Endothelial cell (in vitro differentiated cells): ENCODE data around the gene UBA52. TPM values are rescaled to one million over a fixed set of nuclear protein-coding genes. Genes with fewer than 3 reads are reported as not detected.
A peak's percentile ranks its signal among the peaks of the same experiment; 100 is the strongest.

ENCODE experiments used
- DNase-seq: peaks from one replicate; pipeline ENCODE4 v3.0.0; 2021; ENCODE audit warnings: low spot score
- H3K27ac Mint-ChIP-seq: one replicate; pipeline ENCODE4 v1.8.0; 2021; ENCODE audit warnings: mixed read lengths, inconsistent platforms; ENCODE audit not compliant: unreplicated experiment
- H3K27me3 Mint-ChIP-seq: one replicate; pipeline ENCODE4 v1.8.0; 2021; ENCODE audit warnings: mild to moderate bottlenecking, moderate library complexity, mixed read lengths, inconsistent platforms; ENCODE audit not compliant: unreplicated experiment
- H3K36me3 Mint-ChIP-seq: one replicate; pipeline ENCODE4 v1.8.0; 2021; ENCODE audit warnings: mild to moderate bottlenecking, low read depth, mixed read lengths, inconsistent platforms; ENCODE audit not compliant: unreplicated experiment
- H3K4me1 Mint-ChIP-seq: one replicate; pipeline ENCODE4 v1.8.0; 2021; ENCODE audit warnings: mild to moderate bottlenecking, mixed read lengths, inconsistent platforms; ENCODE audit not compliant: unreplicated experiment
- H3K4me3 Mint-ChIP-seq: one replicate; pipeline ENCODE4 v1.8.0; 2021; ENCODE audit warnings: mild to moderate bottlenecking, mixed read lengths, inconsistent platforms; ENCODE audit not compliant: unreplicated experiment
- H3K9me3 Mint-ChIP-seq: one replicate; pipeline ENCODE4 v1.8.0; 2021; ENCODE audit warnings: mixed read lengths, inconsistent platforms; ENCODE audit not compliant: unreplicated experiment
- total RNA-seq: library from RNA; stranded (reverse); fragmentation: NEBNext Ultra II Directional; extraction: Animal tissue kit (Norgen Biotek cat#: 25700); gene quantifications from one replicate; pipeline ENCODE4 v1.2.1, GENCODE V29; 2021; ENCODE audit not compliant: unreplicated experiment
- TF ChIP-seq, protein P1 (sequence below): fragments of 200-600 bp; sonication (generic); IDR thresholded peaks from one replicate; pipeline ENCODE4 v1.5.0; 2021; ENCODE audit warnings: antibody characterized with exemption; ENCODE audit not compliant: unreplicated experiment

The UBA52 gene
- total RNA-seq, 1 donor from 2014 or later, result 1,465 TPM

DNA sequence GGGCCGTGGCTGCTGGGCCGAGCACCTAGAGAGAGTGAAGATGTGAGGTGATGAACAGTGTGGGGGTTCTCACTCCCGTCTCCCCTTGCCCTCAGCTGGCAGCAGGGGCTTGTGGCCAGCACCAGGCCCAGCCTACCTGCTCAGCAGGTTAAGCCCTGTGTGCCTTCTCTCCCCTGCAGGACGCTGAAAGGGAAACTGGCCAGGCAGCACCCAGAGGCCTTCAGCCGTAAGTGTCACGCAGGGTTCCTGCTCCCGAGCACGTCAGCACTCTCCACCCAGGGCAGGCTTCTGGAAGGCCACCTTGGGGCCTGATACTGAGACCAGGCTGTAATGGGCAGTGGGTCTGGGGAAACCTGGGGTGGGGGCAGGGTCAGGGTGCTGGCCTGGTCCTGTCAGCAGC is 4.7 kb upstream of the UBA52 start:
- H3K4me3 Mint-ChIP-seq, result no peak overlapping the region
- TF ChIP-seq, protein P1, sequence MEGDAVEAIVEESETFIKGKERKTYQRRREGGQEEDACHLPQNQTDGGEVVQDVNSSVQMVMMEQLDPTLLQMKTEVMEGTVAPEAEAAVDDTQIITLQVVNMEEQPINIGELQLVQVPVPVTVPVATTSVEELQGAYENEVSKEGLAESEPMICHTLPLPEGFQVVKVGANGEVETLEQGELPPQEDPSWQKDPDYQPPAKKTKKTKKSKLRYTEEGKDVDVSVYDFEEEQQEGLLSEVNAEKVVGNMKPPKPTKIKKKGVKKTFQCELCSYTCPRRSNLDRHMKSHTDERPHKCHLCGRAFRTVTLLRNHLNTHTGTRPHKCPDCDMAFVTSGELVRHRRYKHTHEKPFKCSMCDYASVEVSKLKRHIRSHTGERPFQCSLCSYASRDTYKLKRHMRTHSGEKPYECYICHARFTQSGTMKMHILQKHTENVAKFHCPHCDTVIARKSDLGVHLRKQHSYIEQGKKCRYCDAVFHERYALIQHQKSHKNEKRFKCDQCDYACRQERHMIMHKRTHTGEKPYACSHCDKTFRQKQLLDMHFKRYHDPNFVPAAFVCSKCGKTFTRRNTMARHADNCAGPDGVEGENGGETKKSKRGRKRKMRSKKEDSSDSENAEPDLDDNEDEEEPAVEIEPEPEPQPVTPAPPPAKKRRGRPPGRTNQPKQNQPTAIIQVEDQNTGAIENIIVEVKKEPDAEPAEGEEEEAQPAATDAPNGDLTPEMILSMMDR, result no peak
- H3K4me1 Mint-ChIP-seq, result no peaks in the 10 kb centered on the region
- no peak for DNase-seq
- H3K27ac Mint-ChIP-seq, result no peak overlapping the region
- peaks cover 32% of the 10 kb centered on the region for H3K36me3 Mint-ChIP-seq
- H3K9me3 Mint-ChIP-seq, result no peaks in the 10 kb centered on the region
- peaks cover 5% of the 10 kb centered on the region for H3K27me3 Mint-ChIP-seq

DNA sequence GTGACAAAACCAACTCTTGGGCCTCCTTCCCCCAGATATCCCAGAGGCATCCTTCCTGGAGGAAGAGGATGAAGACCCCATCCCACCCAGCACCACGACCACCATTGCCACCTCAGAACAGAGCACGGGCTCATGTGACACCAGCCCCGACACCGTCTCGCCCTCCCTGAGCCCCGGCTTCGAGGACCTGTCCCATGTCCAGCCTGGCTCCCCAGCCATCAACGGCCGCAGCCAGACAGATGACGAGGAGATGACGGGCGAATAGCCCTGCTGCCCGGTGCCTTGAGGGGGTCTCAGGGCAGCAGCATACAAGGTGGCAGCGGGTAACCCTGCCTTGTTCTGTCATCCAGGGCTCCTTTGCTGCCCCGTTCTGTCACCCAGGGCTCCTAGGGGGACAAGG is 3.3 kb upstream of the UBA52 start:
- Mint-ChIP-seq H3K27ac (no peak overlapping the region), H3K27me3 (peaks cover 11% of the 10 kb centered on the region), H3K9me3 (no peaks in the 10 kb centered on the region), H3K36me3 (peaks cover 39% of the 10 kb centered on the region), H3K4me3 (no peak overlapping the region), H3K4me1 (peaks cover 9% of the 10 kb centered on the region)
- DNase-seq, result no peak
- TF ChIP-seq, protein P1, result no peak

DNA sequence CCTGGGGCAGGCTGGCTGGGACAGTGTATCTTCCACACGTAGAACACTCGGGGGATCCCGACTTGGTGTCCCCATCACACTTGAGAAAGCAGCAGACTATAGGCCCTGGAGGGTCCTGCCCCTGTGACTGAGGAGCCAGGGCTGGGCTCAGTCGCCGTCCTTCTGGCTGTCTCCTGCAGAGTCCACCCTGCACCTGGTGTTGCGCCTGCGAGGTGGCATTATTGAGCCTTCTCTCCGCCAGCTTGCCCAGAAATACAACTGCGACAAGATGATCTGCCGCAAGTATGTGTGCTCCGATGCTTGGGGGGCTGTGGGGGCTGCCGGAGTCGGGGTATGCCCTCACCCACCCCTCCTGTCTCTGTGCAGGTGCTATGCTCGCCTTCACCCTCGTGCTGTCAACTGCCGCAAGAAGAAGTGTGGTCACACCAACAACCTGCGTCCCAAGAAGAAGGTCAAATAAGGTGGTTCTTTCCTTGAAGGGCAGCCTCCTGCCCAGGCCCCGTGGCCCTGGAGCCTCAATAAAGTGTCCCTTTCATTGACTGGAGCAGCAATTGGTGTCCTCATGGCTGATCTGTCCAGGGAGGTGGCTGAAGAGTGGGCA is 3.1 kb downstream of the UBA52 start:
- no peak for DNase-seq
- Mint-ChIP-seq H3K27ac (no peak overlapping the region), H3K9me3 (no peaks in the 10 kb centered on the region), H3K36me3 (peaks cover 19% of the 10 kb centered on the region), H3K4me1 (peaks cover 9% of the 10 kb centered on the region), H3K27me3 (peaks cover 6% of the 10 kb centered on the region), H3K4me3 (peak overlapping the region; percentile 72)
- TF ChIP-seq, protein P1, result no peak

DNA sequence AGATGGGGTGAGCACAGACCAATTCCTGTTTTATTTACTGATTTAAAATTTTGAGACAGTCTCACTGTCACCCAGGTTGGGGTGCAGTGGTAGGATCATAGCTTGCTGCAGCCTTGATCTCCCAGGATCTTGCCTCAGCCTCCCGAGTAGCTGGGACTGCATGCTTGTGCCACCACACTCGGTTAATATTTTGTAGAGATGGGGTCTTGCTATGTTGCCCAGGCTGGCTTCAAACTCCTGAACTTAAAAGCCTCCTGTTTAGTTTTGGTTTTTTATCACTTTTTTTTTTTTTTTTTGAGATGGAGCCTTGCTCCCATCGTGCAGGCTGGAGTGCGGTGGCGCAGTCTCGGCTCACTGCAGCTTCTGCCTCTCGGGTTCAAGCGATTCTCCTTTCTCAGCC is 4.7 kb downstream of the UBA52 start:
- TF ChIP-seq, protein P1, result no peak
- H3K27ac Mint-ChIP-seq, result no peak overlapping the region
- no peaks in the 10 kb centered on the region for H3K9me3 Mint-ChIP-seq
- peak overlapping the region; percentile 37 for H3K4me3 Mint-ChIP-seq
- H3K4me1 Mint-ChIP-seq, result peaks cover 9% of the 10 kb centered on the region
- H3K36me3 Mint-ChIP-seq, result peaks cover 19% of the 10 kb centered on the region
- no peak for DNase-seq
- H3K27me3 Mint-ChIP-seq, result peaks cover 6% of the 10 kb centered on the region

DNA sequence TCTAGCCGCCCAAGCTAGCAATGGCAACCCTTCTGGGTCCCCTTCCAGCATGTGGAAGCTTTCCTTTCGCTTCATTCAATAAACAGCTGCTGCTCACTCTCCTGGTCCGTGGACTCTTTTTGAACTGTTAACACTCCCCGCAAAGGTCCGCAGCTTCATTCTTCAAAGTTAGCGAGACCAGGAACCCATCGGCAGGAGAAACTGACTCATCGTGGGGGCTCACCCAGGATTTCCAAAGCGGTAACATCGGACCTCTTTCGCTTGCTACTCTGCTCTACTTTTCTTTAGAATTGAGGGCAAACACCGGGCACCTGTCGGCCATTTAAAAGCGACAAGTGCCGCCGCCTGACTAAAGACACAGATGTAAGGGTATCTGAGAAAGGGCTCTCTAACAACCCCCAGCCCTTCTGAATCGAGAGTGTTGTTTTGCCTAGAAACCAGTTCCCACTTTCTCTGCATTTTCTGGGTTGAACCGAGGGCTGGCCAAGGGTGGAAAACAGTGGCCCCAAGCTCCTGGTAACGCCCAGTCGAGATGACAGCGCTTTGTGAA is 5.8 kb downstream of the UBA52 start:
- Mint-ChIP-seq H3K4me1 (peaks cover 8% of the 10 kb centered on the region), H3K9me3 (no peaks in the 10 kb centered on the region), H3K36me3 (peaks cover 18% of the 10 kb centered on the region), H3K4me3 (no peak overlapping the region), H3K27me3 (peaks cover 4% of the 10 kb centered on the region), H3K27ac (no peak overlapping the region)
- TF ChIP-seq, protein P1, result no peak
- no peak for DNase-seq
